Gastroesophageal sphincter (tissue), 4 donors: ENCODE measurements around the gene OR4B1. TPM values are rescaled to one million over a fixed set of nuclear protein-coding genes. Genes with fewer than 3 reads are reported as not detected.

ENCODE experiments used
- ATAC-seq: fragments of 150-250 bp; one replicate; pipeline ENCODE4 v1.9.1; 2016; ENCODE audit warnings: mild to moderate bottlenecking, moderate library complexity
- H3K27ac ChIP-seq, 4 donors: fragments of 200-600 bp; sonication (generic) in 3 of 4; 1 replicate in 3 of 4; 2 replicates in 1 of 4; pipeline ENCODE4 v1.5.1; 2016 to 2019
- H3K27me3 ChIP-seq: fragments of 200-600 bp; sonication (generic); one replicate; pipeline ENCODE4 v1.5.1; 2019
- H3K36me3 ChIP-seq, 2 donors: fragments of 200-600 bp; sonication (generic); one replicate each; pipeline ENCODE4 v1.5.1; 2019; ENCODE audit warnings: control low read depth in 1 of 2
- H3K4me1 ChIP-seq, 3 donors: fragments of 200-600 bp; sonication (generic); 1 replicate in 2 of 3; 2 replicates in 1 of 3; pipeline ENCODE4 v1.5.1; 2016 to 2019; ENCODE audit warnings: control low read depth in 2 of 3
- H3K4me3 ChIP-seq, 2 donors: fragments of 200-600 bp; sonication (generic); one replicate each; pipeline ENCODE4 v1.5.1; 2019; ENCODE audit warnings: mild to moderate bottlenecking in 1 of 2, moderate library complexity in 1 of 2
- H3K9me3 ChIP-seq, 3 donors: fragments of 200-600 bp; sonication (generic); one replicate each; pipeline ENCODE4 v1.5.1; 2017 to 2019; ENCODE audit warnings: control low read depth in 2 of 3
- EP300 ChIP-seq: sonication (generic); formaldehyde crosslinking; IDR thresholded peaks from one replicate; pipeline ENCODE4 v1.6.1; 2017; ENCODE audit warnings: antibody characterized with exemption, mild to moderate bottlenecking
- POLR2A ChIP-seq, 2 donors: fragments of 450-650 bp; IDR thresholded peaks; one replicate each; pipeline ENCODE4 v1.6.1; 2017; ENCODE audit warnings: antibody characterized with exemption in 2 of 2, mild to moderate bottlenecking in 2 of 2, moderate library complexity in 1 of 2
- POLR2AphosphoS5 ChIP-seq: sonication (generic); formaldehyde crosslinking; IDR thresholded peaks from one replicate; pipeline ENCODE4 v1.6.1; 2017; ENCODE audit warnings: antibody characterized with exemption
- WGBS, 2 donors: methylation state at CpG; one replicate each; pipeline ENCODE4 v1.1.5; 2018; ENCODE audit warnings: low coverage in 1 of 2; 5-methylcytosine and 5-hydroxymethylcytosine counted together
- total RNA-seq, 4 donors: library from RNA; depleted of rRNA; stranded (reverse); fragments of >200 nt; gene quantifications; one replicate each; pipeline ENCODE4 v1.1.0, GENCODE V29; 2016
- TF ChIP-seq, protein P1 (sequence below), 4 experiments: fragments of 200-600 bp in 2 of 4; fragments of 450-650 bp in 2 of 4; sonication (generic) in 1 of 4; IDR thresholded peaks; one replicate each; pipeline ENCODE4 v1.5.1; 2017 to 2019; ENCODE audit warnings: antibody characterized with exemption in 4 of 4, mild to moderate bottlenecking in 2 of 4, moderate library complexity in 2 of 4

OR4B1 gene
- total RNA-seq, 4 donors from 2014 or later = not detected

DNA sequence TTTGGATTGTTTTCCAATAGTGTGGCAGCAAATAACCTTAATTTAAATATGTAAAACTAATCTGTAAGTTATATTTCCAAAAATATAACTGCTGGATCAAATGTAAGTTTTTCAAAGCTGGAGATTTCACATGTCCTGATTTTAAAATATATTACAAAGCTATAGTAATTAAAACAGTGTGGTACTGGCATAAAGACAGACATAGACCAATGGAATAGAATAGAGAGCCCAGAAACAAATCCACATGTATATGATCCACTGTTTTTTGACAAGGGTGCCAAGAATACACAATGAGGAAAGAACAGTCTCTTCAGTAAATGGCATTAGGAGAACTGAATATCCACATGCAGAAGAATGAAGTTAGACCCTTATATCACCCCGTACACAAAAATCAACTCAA lies 32.3 kb downstream of the OR4B1 start:
- H3K4me1 ChIP-seq = no peaks in the 10 kb centered on the region
- no peak overlapping the region for H3K4me3 ChIP-seq
- H3K36me3 ChIP-seq = no peaks in the 10 kb centered on the region
- no peak for TF ChIP-seq POLR2A (IDR thresholded peaks at IDR 0.05)
- TF ChIP-seq POLR2AphosphoS5 = no peak
- no peak for TF ChIP-seq EP300
- TF ChIP-seq, protein P1, sequence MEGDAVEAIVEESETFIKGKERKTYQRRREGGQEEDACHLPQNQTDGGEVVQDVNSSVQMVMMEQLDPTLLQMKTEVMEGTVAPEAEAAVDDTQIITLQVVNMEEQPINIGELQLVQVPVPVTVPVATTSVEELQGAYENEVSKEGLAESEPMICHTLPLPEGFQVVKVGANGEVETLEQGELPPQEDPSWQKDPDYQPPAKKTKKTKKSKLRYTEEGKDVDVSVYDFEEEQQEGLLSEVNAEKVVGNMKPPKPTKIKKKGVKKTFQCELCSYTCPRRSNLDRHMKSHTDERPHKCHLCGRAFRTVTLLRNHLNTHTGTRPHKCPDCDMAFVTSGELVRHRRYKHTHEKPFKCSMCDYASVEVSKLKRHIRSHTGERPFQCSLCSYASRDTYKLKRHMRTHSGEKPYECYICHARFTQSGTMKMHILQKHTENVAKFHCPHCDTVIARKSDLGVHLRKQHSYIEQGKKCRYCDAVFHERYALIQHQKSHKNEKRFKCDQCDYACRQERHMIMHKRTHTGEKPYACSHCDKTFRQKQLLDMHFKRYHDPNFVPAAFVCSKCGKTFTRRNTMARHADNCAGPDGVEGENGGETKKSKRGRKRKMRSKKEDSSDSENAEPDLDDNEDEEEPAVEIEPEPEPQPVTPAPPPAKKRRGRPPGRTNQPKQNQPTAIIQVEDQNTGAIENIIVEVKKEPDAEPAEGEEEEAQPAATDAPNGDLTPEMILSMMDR (IDR thresholded peaks at IDR 0.05) = no peak
- no peaks in the 10 kb centered on the region for H3K27me3 ChIP-seq
- 92 to 100% methylated on average over 1 of the region's 1 CpG for WGBS, 2 donors
- H3K9me3 ChIP-seq = peaks cover 0 to 34% (median 0%) of the 10 kb centered on the region in 3 donors
- H3K27ac ChIP-seq = no peak overlapping the region
- ATAC-seq = no peak

DNA sequence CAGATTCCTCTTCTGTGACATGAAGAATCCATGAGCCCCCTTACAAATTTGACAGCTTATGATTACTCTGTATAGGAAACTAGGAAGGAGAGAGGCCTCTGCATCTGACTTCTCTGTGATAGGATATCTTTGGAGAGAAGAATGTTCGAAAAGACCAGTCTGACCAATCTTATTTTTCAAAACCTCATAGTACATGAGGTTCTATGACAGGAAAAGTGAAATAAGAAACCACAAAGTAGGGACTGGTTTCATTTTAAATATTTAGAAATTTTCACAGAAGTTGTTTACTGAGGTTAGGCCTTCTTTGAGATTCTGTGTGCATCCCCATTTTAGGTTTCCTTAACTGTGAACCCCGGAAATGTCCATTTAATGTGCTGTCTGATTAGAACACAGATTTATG lies 45.0 kb downstream of the OR4B1 start:
- H3K27ac ChIP-seq = no peak overlapping the region
- TF ChIP-seq, protein P1 (IDR thresholded peaks at IDR 0.05) = no peak
- TF ChIP-seq EP300 (no peak), POLR2AphosphoS5 (no peak)
- WGBS, 2 donors = 78 to 79% methylated on average over 2 of the region's 2 CpGs
- H3K36me3 ChIP-seq = no peaks in the 10 kb centered on the region
- H3K4me1 ChIP-seq = no peaks in the 10 kb centered on the region
- peaks cover 0 to 7% (median 0%) of the 10 kb centered on the region in 3 donors for H3K9me3 ChIP-seq
- H3K27me3 ChIP-seq = no peaks in the 10 kb centered on the region
- ATAC-seq = no peak
- H3K4me3 ChIP-seq = no peak overlapping the region

DNA sequence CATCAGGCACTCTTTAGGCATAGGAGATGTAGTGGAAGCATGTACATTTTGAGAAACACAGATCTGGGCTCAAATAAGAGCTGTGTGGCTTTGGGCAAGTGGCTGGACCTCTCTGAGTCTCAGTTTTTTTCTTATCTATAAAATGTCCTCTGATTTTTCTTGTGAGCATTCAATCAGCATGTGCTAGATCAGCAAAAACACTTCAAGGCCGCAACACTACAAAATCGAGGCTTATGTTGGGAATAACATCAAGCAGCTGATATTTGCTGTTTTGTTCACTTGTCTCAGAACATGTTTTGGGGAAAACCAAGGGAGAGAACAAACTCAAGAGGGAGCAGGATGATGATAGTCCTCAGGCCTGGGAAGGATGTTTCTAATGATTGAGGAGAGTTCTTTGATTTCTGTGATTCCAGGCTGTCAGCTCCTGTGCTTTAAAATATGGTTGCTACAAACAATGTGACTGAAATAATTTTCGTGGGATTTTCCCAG lies 46.9 kb downstream of the OR4B1 start, which contains the start of gene OR4X1:
TSS of gene OR4X1 (plus strand) at position 439 of the 489 bp plus-strand sequence. CDS start at position 439, 0 bp downstream.
- WGBS, 2 donors = 27% methylated on average over 2 of the region's 3 CpGs; no CpG with 5 or more reads in 1 of the 2 donors
- Histone ChIP-seq H3K27me3 (no peaks in the 10 kb centered on the region), H3K4me3 (no peak within 1 kb of the TSS), H3K4me1 (no peaks in the 10 kb centered on the region), H3K36me3 (no peaks in the 10 kb centered on the region), H3K9me3 (peaks cover 0 to 4% (median 0%) of the 10 kb centered on the region in 3 donors), H3K27ac (no peak within 1 kb of the TSS)
- no peak for ATAC-seq
- no peak for TF ChIP-seq POLR2AphosphoS5
- no peak for TF ChIP-seq EP300
- TF ChIP-seq, protein P1 (IDR thresholded peaks at IDR 0.05) = no peak
- no peak for TF ChIP-seq POLR2A (IDR thresholded peaks at IDR 0.05)

Other genes with a start within 250 kb of the OR4B1 start
- gene PTPRJ, start 236.3 kb upstream of the OR4B1 start, total RNA-seq = 10 to 100 TPM in 2 of 4 donors, 1 to 10 TPM in 2; 5.4 to 13.5 (median 10.5) TPM
- not detected for gene OR4X2, start 28.3 kb downstream of the OR4B1 start, total RNA-seq
- not detected for gene OR4X1, start 47.1 kb downstream of the OR4B1 start, total RNA-seq
- not detected for gene OR4S1, start 89.4 kb downstream of the OR4B1 start, total RNA-seq
- not detected for gene OR4C3, start 108.1 kb downstream of the OR4B1 start, total RNA-seq
- not detected for gene OR4C5, start 149.7 kb downstream of the OR4B1 start, total RNA-seq